GM12878 (cell line): ENCODE results near the gene IMMP2L. TPM values are rescaled to one million over a fixed set of nuclear protein-coding genes. Genes with fewer than 3 reads are reported as not detected.

ENCODE experiments used
- ATAC-seq: fragments of 200-7000 bp; cut with Tn5 transposase; 3 replicates; pipeline ENCODE4 v1.9.1; 2020; ENCODE audit warnings: mild to moderate bottlenecking, moderate library complexity
- BruUV-seq: library from RNA; stranded (reverse); fragments of 400-500 nt; replicated peaks from 2 replicates; lab custom pipeline; 2021; lab: Mats Ljungman, UMichigan
- CTCF ChIA-PET: fragments of 300-600 bp; sonication (Branson Sonifier 250); formaldehyde crosslinking; extraction: SDS; loops from one replicate; lab custom pipeline; 2021; ENCODE audit warnings: inconsistent platforms; lab: Yijun Ruan, JAX
- POLR2A ChIA-PET: fragments of 350-600 bp; formaldehyde crosslinking; extraction: SDS; loops from one replicate; lab custom pipeline; 2021; ENCODE audit warnings: inconsistent platforms; lab: Charles Lee
- RAD21 ChIA-PET: fragments of 300-600 bp; sonication (Branson Sonifier 250); formaldehyde crosslinking; loops from one replicate; lab custom pipeline; 2023; ENCODE audit warnings: antibody characterized with exemption; ENCODE audit not compliant: unreplicated experiment; lab: Charles Lee
- SMC1A ChIA-PET: fragments of 300-600 bp; sonication (Branson Sonifier 250); formaldehyde crosslinking; loops from one replicate; lab custom pipeline; 2023; ENCODE audit not compliant: unreplicated experiment, uncharacterized antibody; lab: Charles Lee
- DNase-seq: peaks from one replicate; pipeline ENCODE4 v3.0.0-alpha.2; 2011; ENCODE audit warnings: low read depth, low spot score
- FAIRE-seq: peaks from 3 replicates; lab custom pipeline; 2011; peaks lifted over from hg19 to GRCh38; lab: Jason Lieb, UNC
- H2AFZ ChIP-seq: 2 replicates; pipeline ENCODE4 v1.6.0; 2011; ENCODE audit warnings: low read depth, low read length, control low read depth; ENCODE audit not compliant: control insufficient read depth
- H3K27ac ChIP-seq: 2 replicates; pipeline ENCODE4 v1.5.1; 2011; ENCODE audit warnings: control low read depth; ENCODE audit not compliant: control insufficient read depth, insufficient read depth
- H3K27me3 ChIP-seq, 2 experiments: replicated peaks in 1 of 2; 2 replicates each; pipeline versions ENCODE4 v1.6.0 to v1.6.1; 2011; ENCODE audit warnings: low read length in 1 of 2; ENCODE audit not compliant: control insufficient read depth in 2 of 2, insufficient read depth in 2 of 2
- H3K36me3 ChIP-seq, 2 experiments: 2 replicates each; pipeline ENCODE4 v1.5.1; 2011; ENCODE audit warnings: low read length in 1 of 2; ENCODE audit not compliant: control insufficient read depth in 2 of 2, insufficient read depth in 2 of 2
- H3K4me1 ChIP-seq: 2 replicates; pipeline ENCODE4 v1.6.1; 2011; ENCODE audit warnings: mild to moderate bottlenecking, low read length, moderate library complexity, mixed read lengths; ENCODE audit not compliant: control insufficient read depth, insufficient read depth
- H3K4me2 ChIP-seq: 2 replicates; pipeline ENCODE4 v1.6.0; 2011; ENCODE audit warnings: control low read depth; ENCODE audit not compliant: control insufficient read depth, insufficient read depth
- H3K4me3 ChIP-seq: fragments of 200-600 bp; sonication (generic); 2 replicates; pipeline ENCODE4 v1.5.1; 2016
- H3K79me2 ChIP-seq: 2 replicates; pipeline ENCODE4 v1.6.0; 2011; ENCODE audit warnings: low read length; ENCODE audit not compliant: control insufficient read depth, insufficient read depth
- H3K9ac ChIP-seq: 2 replicates; pipeline ENCODE4 v1.8.0; 2011; ENCODE audit warnings: low read length, control low read depth, mixed read lengths; ENCODE audit not compliant: control insufficient read depth, insufficient read depth
- H3K9me3 ChIP-seq: replicated peaks from 3 replicates; pipeline ENCODE4 v1.5.1; 2011; ENCODE audit warnings: mild to moderate bottlenecking, low read length; ENCODE audit not compliant: control insufficient read depth, insufficient read depth
- H4K20me1 ChIP-seq: 2 replicates; pipeline ENCODE4 v1.6.0; 2011; ENCODE audit not compliant: control insufficient read depth, insufficient read depth
- NKRF ChIP-seq: fragments of 450-650 bp; conservative IDR thresholded peaks from 2 replicates; pipeline ENCODE4 v1.6.1; 2017; ENCODE audit warnings: mild to moderate bottlenecking, moderate library complexity
- SUZ12 ChIP-seq: fragments of 200-600 bp; sonication (generic); IDR thresholded peaks from one replicate; pipeline ENCODE4 v1.6.1; 2018; ENCODE audit warnings: antibody characterized with exemption, mild to moderate bottlenecking; ENCODE audit not compliant: unreplicated experiment
- WGBS: methylation state at CpG from one replicate; pipeline ENCODE4 v1.1.6; 2016; ENCODE audit warnings: low lambda C conversion rate; ENCODE audit not compliant: insufficient replicate concordance, insufficient coverage; ENCODE audit errors: missing lambda C conversion rate; 5-methylcytosine and 5-hydroxymethylcytosine counted together
- in situ Hi-C: fragments of 300-500 bp; cut with MboI; formaldehyde crosslinking; loops from 9 replicates; pipeline ENCODE4 v1.14.3; 2018; ENCODE audit warnings: mixed read lengths
- intact Hi-C: fragments of 100-400 bp; cut with micrococcal nuclease; formaldehyde crosslinking; loops from one replicate; pipeline ENCODE4 v1.14.2; 2022; ENCODE audit not compliant: unreplicated experiment
- polyA plus RNA-seq, 11 experiments: library from polyadenylated mRNA; depleted of rRNA in 4 of 11; unstranded in 6 of 11; stranded (reverse) in 5 of 11; fragments of >200 nt; fragmentation: Nextera tagmentation in 4 of 11; fragmentation: Illumina TruSeq in 1 of 11; extraction: Ambion mirVana in 4 of 11; extraction: Trizol in 1 of 11; gene quantifications; 1 replicate in 1 of 11; 2 replicates in 10 of 11; pipeline versions ENCODE4 v1.2.1 to v1.2.3, GENCODE V29; 2011 to 2016; ENCODE audit warnings: inconsistent platforms in 2 of 11, missing spikeins in 2 of 11, low read depth in 1 of 11
- total RNA-seq, 4 experiments: library from RNA; depleted of rRNA in 3 of 4; stranded (reverse); fragments of >200 nt in 3 of 4; fragmentation: Illumina TruSeq in 1 of 4; extraction: Trizol in 1 of 4; gene quantifications; 2 replicates each; pipeline versions ENCODE4 v1.2.1 to v1.2.3, GENCODE V29; 2013 to 2021

The IMMP2L gene
- total and polyA plus RNA-seq, 10 of the 15 experiments (the other 5 are each of a cell fraction or from before 2014, with no cell fraction given): 12.6 to 46.3 (median 19.6) TPM

- WGBS: 4% methylated on average over 1 of the region's 1 CpG
- BruUV-seq: no TSS peak
- TF ChIP-seq NKRF: no peak
- TF ChIP-seq SUZ12: no peak
- no peak overlapping the region for H3K4me3 ChIP-seq
- intact Hi-C loops (loop anchor here (2.0 to 10.0 kb wide), 2 partner anchors 508 to 1254 kb away; no protein-coding TSS in a partner anchor), in situ Hi-C loops (no loop called here)
- no peak overlapping the region for H2AFZ ChIP-seq
- no peak overlapping the region for H3K27ac ChIP-seq
- H3K27me3 ChIP-seq: no peaks in the 10 kb centered on the region
- H4K20me1 ChIP-seq: no peaks in the 10 kb centered on the region
- peaks cover 4% of the 10 kb centered on the region for H3K4me1 ChIP-seq
- ChIA-PET RAD21 (interaction anchor here (0.6 to 2.4 kb wide), 14 partner anchors 10 to 1618 kb away, joined by 3 to 21 read pairs (median 3); no protein-coding TSS in a partner anchor), SMC1A (interaction anchor here (0.6 to 2.9 kb wide), 35 partner anchors 9 to 1776 kb away, joined by 3 to 24 read pairs (median 4); no protein-coding TSS in a partner anchor), CTCF (interaction anchor here (0.7 to 3.2 kb wide), 30 partner anchors 10 to 1217 kb away, joined by 3 to 18 read pairs (median 5); no protein-coding TSS in a partner anchor), POLR2A (interaction anchor here (0.6 kb wide), 1 partner anchor 17 kb away, joined by 4 read pairs; no protein-coding TSS in a partner anchor)
- H3K36me3 ChIP-seq: no peaks in the 10 kb centered on the region
- no peak overlapping the region for H3K4me2 ChIP-seq
- DNase-seq (no peak), ATAC-seq (no peak), FAIRE-seq (no peak)
- no peaks in the 10 kb centered on the region for H3K79me2 ChIP-seq
- H3K9ac ChIP-seq: no peak overlapping the region
- no peaks in the 10 kb centered on the region; the same call in 2 of the 3 replicates for H3K9me3 ChIP-seq
These were observed 463.4 kb downstream of the IMMP2L start for GRCh38 chr7:111098926-111099250.
